CD14-positive monocyte (primary cell): ENCODE data around the gene PCDH7. TPM values are rescaled to one million over a fixed set of nuclear protein-coding genes. Genes with fewer than 3 reads are reported as not detected.

ENCODE experiments used
- DNase-seq, 3 donors: peaks; one replicate each; pipeline ENCODE4 v3.0.0-alpha.2; 2011 to 2022
- H2AFZ ChIP-seq: 2 replicates; pipeline ENCODE4 v1.6.0; 2012; ENCODE audit warnings: mild to moderate bottlenecking, low read depth, low read length, inconsistent platforms; ENCODE audit not compliant: insufficient read depth, poor library complexity, severe bottlenecking
- H3K27ac ChIP-seq, 2 donors: 1 replicate in 1 of 2; 2 replicates in 1 of 2; pipeline ENCODE4 v1.5.1; 2012 to 2013; ENCODE audit warnings: low read length in 2 of 2, control low read depth in 1 of 2, inconsistent platforms in 1 of 2, low read depth in 1 of 2, mild to moderate bottlenecking in 1 of 2
- H3K27me3 ChIP-seq, 2 donors: one replicate each; pipeline versions ENCODE4 v1.6.0 to v1.6.1; 2011 to 2013; ENCODE audit warnings: low read length in 2 of 2; ENCODE audit not compliant: control insufficient read depth in 2 of 2, insufficient read depth in 2 of 2
- H3K36me3 ChIP-seq, 2 donors: replicated peaks in 1 of 2; 1 replicate in 1 of 2; 2 replicates in 1 of 2; pipeline versions ENCODE4 v1.5.1 to v1.6.1; 2012 to 2013; ENCODE audit warnings: low read length in 2 of 2, control low read depth in 1 of 2, inconsistent platforms in 1 of 2, mild to moderate bottlenecking in 1 of 2; ENCODE audit not compliant: insufficient read depth in 2 of 2, control insufficient read depth in 1 of 2
- H3K4me1 ChIP-seq, 2 donors: 1 replicate in 1 of 2; 2 replicates in 1 of 2; pipeline versions ENCODE4 v1.5.1 to v1.6.1; 2012 to 2013; ENCODE audit warnings: low read length in 2 of 2, control low read depth in 1 of 2, inconsistent platforms in 1 of 2, mild to moderate bottlenecking in 1 of 2, moderate library complexity in 1 of 2; ENCODE audit not compliant: insufficient read depth in 2 of 2, control insufficient read depth in 1 of 2
- H3K4me2 ChIP-seq: replicated peaks from 2 replicates; pipeline ENCODE3; 2012; ENCODE audit warnings: low read length, moderate library complexity, mild to moderate bottlenecking; ENCODE audit not compliant: poor library complexity, severe bottlenecking; ENCODE audit errors: extremely low read depth
- H3K4me3 ChIP-seq, 3 experiments: fragments of 200-600 bp in 1 of 3; sonication (generic) in 1 of 3; replicated peaks in 1 of 3; 1 replicate in 2 of 3; 2 replicates in 1 of 3; pipeline ENCODE4 v1.5.1; 2011 to 2013; ENCODE audit warnings: low read length in 3 of 3, mild to moderate bottlenecking in 3 of 3, control low read depth in 2 of 3, low read depth in 2 of 3, inconsistent platforms in 1 of 3, moderate library complexity in 1 of 3
- H3K79me2 ChIP-seq: 2 replicates; pipeline ENCODE4 v1.6.0; 2012; ENCODE audit warnings: mild to moderate bottlenecking, control low read depth, inconsistent platforms, low read length, moderate library complexity; ENCODE audit not compliant: insufficient read depth
- H3K9ac ChIP-seq: 2 replicates; pipeline ENCODE4 v1.6.0; 2017; ENCODE audit warnings: low read length, mild to moderate bottlenecking; ENCODE audit not compliant: insufficient read depth, poor library complexity, severe bottlenecking
- H3K9me3 ChIP-seq, 2 donors: replicated peaks in 1 of 2; 1 replicate in 1 of 2; 2 replicates in 1 of 2; pipeline versions ENCODE4 v1.5.1 to v1.6.1; 2012 to 2013; ENCODE audit warnings: low read length in 2 of 2, control low read depth in 1 of 2; ENCODE audit not compliant: control insufficient read depth in 1 of 2, insufficient read depth in 1 of 2
- H4K20me1 ChIP-seq: 2 replicates; pipeline ENCODE4 v1.6.0; 2012; ENCODE audit warnings: mild to moderate bottlenecking, low read length, control low read depth, moderate library complexity; ENCODE audit not compliant: insufficient read depth
- H3K27ac Mint-ChIP-seq, 7 donors: one replicate each; pipeline ENCODE4 v1.8.0; 2020; ENCODE audit warnings: mild to moderate bottlenecking in 7 of 7, mixed read lengths in 7 of 7, moderate library complexity in 6 of 7, inconsistent platforms in 2 of 7
- H3K27me3 Mint-ChIP-seq, 3 donors: one replicate each; pipeline ENCODE4 v1.8.0; 2021 to 2022; ENCODE audit warnings: low read depth in 3 of 3, mild to moderate bottlenecking in 3 of 3, mixed read lengths in 3 of 3, moderate library complexity in 3 of 3, inconsistent platforms in 1 of 3
- H3K36me3 Mint-ChIP-seq, 2 donors: one replicate each; pipeline ENCODE4 v1.8.0; 2020; ENCODE audit warnings: mixed read lengths in 2 of 2, inconsistent platforms in 1 of 2, mild to moderate bottlenecking in 1 of 2
- H3K4me1 Mint-ChIP-seq: one replicate; pipeline ENCODE4 v1.8.0; 2020; ENCODE audit warnings: mild to moderate bottlenecking, mixed read lengths
- H3K4me3 Mint-ChIP-seq, 2 donors: one replicate each; pipeline ENCODE4 v1.8.0; 2020; ENCODE audit warnings: mild to moderate bottlenecking in 2 of 2, mixed read lengths in 2 of 2, moderate library complexity in 1 of 2
- H3K9me3 Mint-ChIP-seq, 7 donors: one replicate each; pipeline ENCODE4 v1.8.0; 2020 to 2022; ENCODE audit warnings: mixed read lengths in 7 of 7, mild to moderate bottlenecking in 6 of 7, moderate library complexity in 6 of 7, inconsistent platforms in 2 of 7
- WGBS: methylation state at CpG from one replicate; pipeline ENCODE4 v1.1.5; 2013; ENCODE audit warnings: missing lambda C conversion rate; ENCODE audit not compliant: insufficient coverage; 5-methylcytosine and 5-hydroxymethylcytosine counted together
- intact Hi-C, 2 donors: fragments of 100-400 bp; cut with micrococcal nuclease; formaldehyde crosslinking; loops; one replicate each; pipeline versions ENCODE4 v1.15.0 to v1.15.1; 2023
- polyA plus RNA-seq, 3 donors: library from polyadenylated mRNA; depleted of rRNA in 1 of 3; unstranded in 2 of 3; stranded (reverse) in 1 of 3; fragments of 300-500 nt in 2 of 3; fragments of >200 nt in 1 of 3; fragmentation: Illumina TruSeq in 2 of 3; gene quantifications; 1 replicate in 2 of 3; 2 replicates in 1 of 3; pipeline ENCODE4 v1.2.3, GENCODE V29; 2012 to 2021
- TF ChIP-seq, protein P1 (sequence below): fragments of 200-600 bp; IDR thresholded peaks from one replicate; pipeline ENCODE4 v1.8.0; 2022; ENCODE audit warnings: antibody characterized with exemption, mild to moderate bottlenecking

PCDH7 gene
- polyA plus RNA-seq, 3 donors = not detected

DNA sequence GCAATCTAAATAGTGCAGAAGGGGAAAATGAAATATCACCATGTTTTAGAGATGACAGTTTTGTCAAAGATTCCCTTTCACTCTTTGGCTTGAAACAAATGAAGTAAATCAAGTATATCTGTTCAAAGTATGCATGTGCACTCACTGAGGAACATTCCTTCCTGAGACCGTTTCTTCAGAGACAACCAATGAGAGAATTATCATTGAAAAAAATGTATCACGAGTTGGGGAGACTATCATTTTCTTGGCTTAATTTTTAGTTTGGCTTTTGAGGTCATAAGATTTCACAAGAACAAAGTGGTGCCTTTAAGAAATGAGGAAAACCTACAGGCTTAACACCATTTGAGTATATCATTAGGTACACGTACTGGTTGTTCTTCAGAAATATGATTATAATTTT, 56.3 kb downstream of the PCDH7 start:
- Histone ChIP-seq H3K27ac (no peak overlapping the region), H3K4me1 (no peaks in the 10 kb centered on the region), H3K79me2 (no peaks in the 10 kb centered on the region), H3K9me3 (no peaks in the 10 kb centered on the region), H2AFZ (no peak overlapping the region), H3K36me3 (no peaks in the 10 kb centered on the region), H3K9ac (no peak overlapping the region), H4K20me1 (no peaks in the 10 kb centered on the region), H3K4me2 (no peak overlapping the region), H3K27me3 (no peaks in the 10 kb centered on the region), H3K4me3 (no peak overlapping the region)
- DNase-seq = no peak
- H3K9me3 Mint-ChIP-seq = peaks cover 0 to 4% (median 2%) of the 10 kb centered on the region in 7 donors
- WGBS = 100% methylated on average over 1 of the region's 3 CpGs
- intact Hi-C loops = no loop called here
- no peaks in the 10 kb centered on the region for H3K4me1 Mint-ChIP-seq
- H3K4me3 Mint-ChIP-seq = no peak overlapping the region
- TF ChIP-seq, protein P1, sequence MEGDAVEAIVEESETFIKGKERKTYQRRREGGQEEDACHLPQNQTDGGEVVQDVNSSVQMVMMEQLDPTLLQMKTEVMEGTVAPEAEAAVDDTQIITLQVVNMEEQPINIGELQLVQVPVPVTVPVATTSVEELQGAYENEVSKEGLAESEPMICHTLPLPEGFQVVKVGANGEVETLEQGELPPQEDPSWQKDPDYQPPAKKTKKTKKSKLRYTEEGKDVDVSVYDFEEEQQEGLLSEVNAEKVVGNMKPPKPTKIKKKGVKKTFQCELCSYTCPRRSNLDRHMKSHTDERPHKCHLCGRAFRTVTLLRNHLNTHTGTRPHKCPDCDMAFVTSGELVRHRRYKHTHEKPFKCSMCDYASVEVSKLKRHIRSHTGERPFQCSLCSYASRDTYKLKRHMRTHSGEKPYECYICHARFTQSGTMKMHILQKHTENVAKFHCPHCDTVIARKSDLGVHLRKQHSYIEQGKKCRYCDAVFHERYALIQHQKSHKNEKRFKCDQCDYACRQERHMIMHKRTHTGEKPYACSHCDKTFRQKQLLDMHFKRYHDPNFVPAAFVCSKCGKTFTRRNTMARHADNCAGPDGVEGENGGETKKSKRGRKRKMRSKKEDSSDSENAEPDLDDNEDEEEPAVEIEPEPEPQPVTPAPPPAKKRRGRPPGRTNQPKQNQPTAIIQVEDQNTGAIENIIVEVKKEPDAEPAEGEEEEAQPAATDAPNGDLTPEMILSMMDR = no peak
- peaks cover 0 to 2% (median 0%) of the 10 kb centered on the region in 3 donors for H3K27me3 Mint-ChIP-seq
- no peaks in the 10 kb centered on the region for H3K36me3 Mint-ChIP-seq
- H3K27ac Mint-ChIP-seq = no peak overlapping the region

DNA sequence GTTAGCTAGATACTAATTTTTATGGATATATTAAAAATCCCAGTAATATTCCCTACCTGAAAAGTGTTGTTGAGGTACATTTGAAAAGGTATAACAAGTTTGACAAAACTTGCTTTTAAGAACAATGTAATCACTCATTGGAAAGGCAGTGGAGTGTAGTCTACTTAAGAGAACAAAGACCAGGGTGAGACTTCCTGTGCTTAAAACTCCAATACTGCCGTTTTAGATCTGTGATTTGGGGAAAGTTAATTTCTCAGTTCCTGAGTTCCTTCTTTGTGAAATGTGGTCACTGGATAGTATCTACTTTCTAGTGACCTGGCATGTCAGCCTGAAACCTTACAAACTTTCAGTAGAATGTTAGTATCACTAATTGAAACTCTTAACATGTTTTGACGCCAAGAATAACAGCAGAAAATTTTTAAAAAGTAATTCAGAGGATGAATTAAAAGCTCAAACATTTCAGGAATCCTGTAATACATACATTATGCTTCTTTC, 56.8 kb downstream of the PCDH7 start:
- Histone ChIP-seq H3K9ac (no peak overlapping the region), H3K4me2 (no peak overlapping the region), H3K4me1 (no peaks in the 10 kb centered on the region), H3K27ac (no peak overlapping the region), H3K36me3 (no peaks in the 10 kb centered on the region), H3K79me2 (no peaks in the 10 kb centered on the region), H3K9me3 (no peaks in the 10 kb centered on the region), H3K4me3 (no peak overlapping the region), H4K20me1 (no peaks in the 10 kb centered on the region), H3K27me3 (no peaks in the 10 kb centered on the region), H2AFZ (no peak overlapping the region)
- 20% methylated on average over 1 of the region's 2 CpGs for WGBS
- Mint-ChIP-seq H3K9me3 (peaks cover 0 to 5% (median 2%) of the 10 kb centered on the region in 7 donors), H3K36me3 (no peaks in the 10 kb centered on the region), H3K4me3 (no peak overlapping the region), H3K4me1 (no peaks in the 10 kb centered on the region), H3K27ac (no peak overlapping the region), H3K27me3 (peaks cover 0 to 2% (median 0%) of the 10 kb centered on the region in 3 donors)
- intact Hi-C loops = no loop called here
- no peak for DNase-seq
- TF ChIP-seq, protein P1 = no peak
